Stimulated activated CD8-positive, alpha-beta memory T cell treated with anti-CD3 and anti-CD28 coated beads, Interleukin-7, amount 100 ng/mL, for 48 hours (primary cell): ENCODE data around the gene ATP6V0C.

ENCODE experiments used
- DNase-seq, 2 donors: peaks; one replicate each; pipeline ENCODE4 v3.0.0-alpha.2; 2020; ENCODE audit warnings: low read depth in 1 of 2; ENCODE audit errors: extremely low read depth in 1 of 2

The ATP6V0C gene

GRCh38 chr16:2513405-2514332 lies at the start of gene ATP6V0C:
TSS of gene ATP6V0C (plus strand) at chr16:2513952. CDS start at chr16:2514104, 152 bp downstream.
- peak; percentile 72 to 78 for DNase-seq

DNA sequence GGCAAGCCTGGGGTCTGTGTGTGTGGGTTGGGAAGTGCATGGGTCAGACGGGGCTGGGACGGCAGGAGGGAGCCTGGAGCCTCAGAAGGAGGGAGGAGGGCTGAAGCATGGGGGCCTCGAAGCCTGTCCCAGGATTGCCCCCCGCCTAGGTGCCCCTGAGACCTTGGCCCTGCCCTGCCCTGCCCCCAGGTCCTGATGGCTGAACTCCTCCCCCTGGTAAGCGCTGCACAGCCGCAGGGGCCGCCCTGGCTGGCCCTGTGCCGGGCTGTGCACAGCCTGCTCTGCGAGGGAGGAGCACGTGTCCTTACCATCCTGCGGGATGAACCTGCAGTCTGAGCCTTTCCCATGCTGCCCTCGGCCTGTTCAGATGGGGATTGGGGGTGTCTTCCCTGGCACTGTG lies 49.4 kb upstream of the ATP6V0C start:
- no peak for DNase-seq

DNA sequence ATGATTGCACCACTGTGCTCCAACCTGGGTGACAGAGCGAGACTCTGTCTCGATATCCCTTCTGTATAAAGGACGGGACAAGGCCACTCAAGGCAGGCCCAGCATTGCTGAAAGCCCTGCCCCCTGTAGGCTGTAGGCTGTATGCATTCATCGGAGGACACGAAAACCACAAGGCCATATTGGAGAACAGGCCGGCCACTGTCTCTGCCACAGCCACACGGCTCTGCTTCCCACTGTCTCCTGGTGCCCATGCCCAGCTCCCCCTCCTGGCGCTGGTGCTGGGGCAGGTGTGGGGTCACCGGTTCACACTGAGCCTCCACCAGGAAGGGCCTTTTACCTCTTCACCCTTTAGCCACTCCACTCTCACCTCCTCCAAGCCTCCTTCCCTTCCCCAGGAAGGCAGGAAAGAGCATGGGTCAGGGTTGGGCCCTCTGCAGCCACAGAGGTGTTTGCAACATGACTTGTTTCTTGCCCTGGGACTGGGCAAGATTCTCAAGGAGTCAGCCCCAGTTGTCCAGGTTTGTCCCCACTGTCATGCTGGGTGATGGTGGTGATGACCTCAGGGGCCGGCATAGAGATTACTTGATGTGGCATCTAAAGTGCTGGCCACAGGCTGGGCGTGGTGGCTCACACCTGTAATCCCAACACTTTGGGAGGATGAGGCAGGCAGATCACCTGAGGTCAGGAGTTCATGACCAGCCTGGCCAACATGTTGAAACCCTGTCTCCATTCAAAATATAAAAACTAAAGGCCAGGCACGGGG lies 47.9 kb upstream of the ATP6V0C start:
- DNase-seq = no peak

DNA sequence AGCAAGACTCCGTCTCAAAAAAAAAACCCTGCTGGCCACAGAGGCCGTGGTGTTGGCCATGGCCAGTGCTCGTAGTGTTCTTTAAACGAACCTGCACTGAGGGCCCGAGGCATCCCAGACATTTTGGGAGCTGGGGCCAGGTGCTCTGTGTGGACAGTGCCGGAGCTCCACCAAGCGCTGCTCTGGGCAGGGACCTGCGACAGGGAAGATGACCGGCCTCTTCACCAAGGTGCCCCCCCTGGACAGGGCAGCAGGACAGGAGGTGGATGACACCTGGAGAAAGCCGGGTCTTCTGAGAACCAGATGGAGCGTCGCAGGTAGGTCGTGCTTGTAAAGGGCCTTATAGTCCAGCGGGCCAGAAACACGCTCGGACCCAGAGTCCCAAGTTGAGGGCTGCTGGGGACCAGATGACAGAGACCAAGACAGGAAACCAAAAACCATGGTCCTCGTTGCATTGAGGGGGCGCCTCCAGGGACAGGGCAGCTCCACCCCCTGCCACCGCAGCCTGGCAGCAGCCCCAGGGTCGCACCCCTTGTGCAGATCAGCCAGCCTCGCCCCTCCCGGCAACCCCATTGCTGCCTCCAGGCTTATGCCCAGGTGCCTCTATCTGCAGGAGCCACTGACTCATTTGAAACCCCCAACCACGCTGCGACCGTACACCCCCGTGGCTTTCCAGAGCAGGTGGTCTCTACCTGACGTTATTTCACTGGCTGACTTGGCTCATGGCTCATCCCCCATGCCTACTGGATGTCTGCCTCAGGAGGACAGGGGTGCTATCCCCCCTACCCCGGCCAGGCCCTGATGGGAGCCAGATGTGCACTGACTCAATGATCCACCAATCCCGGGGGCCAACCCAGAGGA lies 46.9 kb upstream of the ATP6V0C start:
- DNase-seq = no peak

DNA sequence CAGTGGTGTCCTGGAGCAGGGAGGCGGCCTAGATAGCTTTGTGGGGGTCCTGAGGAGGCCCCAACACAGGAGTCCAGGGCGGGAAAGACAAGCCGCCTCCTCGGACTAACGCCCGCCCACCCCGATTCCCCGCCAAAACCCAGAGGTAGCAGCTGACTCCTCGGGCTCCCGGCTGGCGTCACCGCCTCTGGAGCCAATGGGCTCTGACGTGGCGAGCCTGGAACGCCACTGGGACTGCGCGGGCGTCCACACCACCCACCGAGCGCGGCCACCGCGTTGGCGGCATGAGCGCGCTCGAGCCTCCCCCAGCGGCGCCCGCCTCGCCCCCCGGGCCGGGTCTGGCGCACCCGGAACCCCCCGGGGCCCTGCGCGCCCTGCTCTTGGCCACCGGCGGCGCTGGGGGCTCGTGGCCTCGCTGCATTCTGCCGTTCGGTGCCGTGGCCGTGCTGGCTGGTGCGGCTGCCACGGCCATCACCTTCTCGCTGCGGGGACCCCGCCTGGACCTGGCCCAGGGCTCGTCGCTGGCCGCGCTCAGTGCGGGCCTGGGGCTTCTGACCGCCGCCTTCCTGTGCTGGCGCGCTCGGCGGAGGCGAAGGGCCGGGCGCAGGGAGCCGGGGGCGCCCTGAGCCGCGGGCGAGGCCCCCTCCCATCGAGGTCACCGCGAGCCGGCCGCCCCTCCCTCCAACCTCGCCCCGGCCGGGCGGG lies 46.1 kb upstream of the ATP6V0C start:
- no peak for DNase-seq

- DNase-seq = no peak
Observed at GRCh38 chr16:2468233-2468724, 45.5 kb upstream of the ATP6V0C start.

GRCh38 chr16:2468725-2469398 lies 44.9 kb upstream of the ATP6V0C start:
- DNase-seq = no peak

DNA sequence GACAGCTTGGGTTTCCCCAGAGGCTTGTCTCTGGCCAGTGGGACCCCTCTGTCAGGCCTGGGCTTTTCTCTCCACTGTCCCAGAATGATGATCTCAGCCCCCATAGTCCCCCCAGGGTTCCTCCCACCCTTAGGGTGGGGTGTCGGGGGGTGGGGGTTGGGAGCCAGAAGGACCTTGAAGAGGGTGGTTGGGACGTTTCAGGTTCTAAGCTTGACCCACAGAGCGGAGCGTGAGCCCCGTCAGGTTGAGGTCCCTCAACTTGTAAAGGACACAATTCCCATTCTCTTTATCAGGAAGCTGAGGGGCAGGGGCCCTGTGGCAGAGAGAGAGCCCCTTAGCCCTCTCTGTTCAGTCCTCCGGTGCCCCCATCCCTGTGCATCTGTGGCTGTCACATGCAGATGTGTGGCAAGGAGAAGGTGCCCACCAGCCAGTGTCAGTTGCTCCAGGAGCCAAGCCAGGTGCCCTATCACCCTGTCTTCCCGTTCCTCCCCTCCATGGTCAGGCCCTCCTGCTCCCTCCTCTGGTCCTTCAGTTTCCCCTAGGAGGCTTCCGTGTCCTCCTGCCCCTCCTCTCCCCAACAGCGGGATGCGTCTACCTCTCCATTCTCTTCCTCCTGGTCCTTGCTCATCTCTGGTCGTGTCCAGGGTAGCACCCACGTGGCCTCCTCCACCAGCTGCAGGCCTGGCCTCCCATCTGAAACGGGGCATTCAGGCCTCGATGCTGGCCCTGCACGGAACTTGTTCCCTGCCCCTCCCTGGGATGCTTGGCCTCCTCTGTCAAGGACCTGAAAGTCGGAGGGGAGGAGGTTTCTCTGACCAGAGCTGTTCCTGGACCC lies 44.1 kb upstream of the ATP6V0C start:
- DNase-seq = no peak

GRCh38 chr16:2470234-2470601 lies 43.5 kb upstream of the ATP6V0C start:
- DNase-seq = no peak

DNA sequence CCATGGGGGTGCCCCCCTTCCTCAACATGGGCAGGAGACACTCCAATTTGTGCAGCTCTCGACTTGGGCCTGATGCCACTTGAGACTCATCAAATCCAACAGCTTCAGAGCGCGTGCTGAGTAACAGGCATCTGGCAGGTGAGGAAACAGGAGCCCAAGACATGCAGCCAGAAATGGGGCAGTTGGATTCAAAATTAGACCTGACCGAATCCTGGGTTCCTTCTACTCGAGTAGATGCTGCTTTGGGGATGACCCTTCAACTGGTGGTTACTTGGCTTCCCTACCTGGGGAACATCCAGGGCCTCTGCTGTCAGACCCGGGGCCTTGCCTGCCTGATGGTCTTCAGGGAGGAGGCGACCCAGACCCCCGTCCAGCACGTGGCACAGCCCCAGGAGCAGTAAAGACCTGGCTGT lies 43.1 kb upstream of the ATP6V0C start:
- DNase-seq = no peak

DNA sequence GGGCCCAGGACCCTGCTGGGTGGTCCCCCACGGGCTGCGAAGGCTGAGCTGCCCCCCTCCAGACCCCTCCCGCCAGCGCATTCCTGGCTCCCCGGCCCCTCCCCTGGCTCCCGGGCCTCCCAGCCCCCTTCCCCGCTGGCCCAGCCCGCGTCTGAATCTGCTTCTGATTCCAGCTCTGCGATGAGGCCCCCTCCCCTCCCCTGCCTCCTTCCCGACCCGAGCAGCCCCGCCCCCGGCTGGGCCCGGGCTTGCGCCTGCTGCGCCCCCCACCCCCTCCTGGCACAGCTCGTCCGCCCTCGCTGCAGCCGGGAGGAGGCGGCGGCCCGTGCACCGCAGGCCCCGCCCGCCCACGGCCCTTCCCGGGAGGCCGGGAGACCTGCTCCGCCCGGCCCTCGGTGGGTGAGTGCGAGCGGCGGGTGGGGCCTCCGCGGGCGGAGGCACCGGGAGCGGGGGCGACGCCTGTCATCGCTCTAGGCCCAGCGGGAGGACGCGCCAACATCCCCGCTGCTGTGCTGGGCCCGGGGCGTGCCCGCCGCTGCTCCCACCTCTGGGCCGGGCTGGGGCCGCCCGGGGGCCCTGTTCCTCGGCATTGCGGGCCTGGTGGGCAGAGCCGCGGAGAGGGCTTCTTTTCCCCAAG lies 42.6 kb upstream of the ATP6V0C start, which contains the start of gene NTN3:
Gene NTN3 (plus strand): TSS at position 282 of the 637 bp plus-strand sequence. CDS start 405 bp downstream, outside the sequence.
- no peak for DNase-seq

GRCh38 chr16:2471653-2472487 lies 41.9 kb upstream of the ATP6V0C start:
- no peak for DNase-seq

GRCh38 chr16:2472488-2472864 lies 41.3 kb upstream of the ATP6V0C start:
- no peak for DNase-seq

DNA sequence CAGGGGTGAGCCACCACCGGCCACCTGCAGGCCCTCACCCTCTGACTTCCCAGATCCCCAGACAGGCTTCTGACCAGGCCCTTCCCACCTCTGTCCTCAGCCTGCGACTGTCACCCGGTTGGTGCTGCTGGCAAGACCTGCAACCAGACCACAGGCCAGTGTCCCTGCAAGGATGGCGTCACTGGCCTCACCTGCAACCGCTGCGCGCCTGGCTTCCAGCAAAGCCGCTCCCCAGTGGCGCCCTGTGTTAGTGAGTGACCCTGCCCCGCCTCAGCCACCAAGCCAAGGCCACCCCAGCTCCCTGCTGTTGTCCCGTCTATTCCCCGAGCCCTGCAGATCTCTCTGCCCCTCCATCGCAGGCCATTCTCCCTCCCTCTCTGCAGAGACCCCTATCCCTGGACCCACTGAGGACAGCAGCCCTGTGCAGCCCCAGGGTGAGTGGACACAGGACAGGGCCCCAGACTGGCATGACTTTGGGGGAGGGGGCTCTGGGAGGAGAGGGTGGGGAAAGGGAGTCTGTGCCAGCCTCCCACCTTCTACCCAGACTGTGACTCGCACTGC lies 40.8 kb upstream of the ATP6V0C start:
- no peak for DNase-seq

- DNase-seq = no peak
Observed at GRCh38 chr16:2473446-2473926, 40.3 kb upstream of the ATP6V0C start.

DNA sequence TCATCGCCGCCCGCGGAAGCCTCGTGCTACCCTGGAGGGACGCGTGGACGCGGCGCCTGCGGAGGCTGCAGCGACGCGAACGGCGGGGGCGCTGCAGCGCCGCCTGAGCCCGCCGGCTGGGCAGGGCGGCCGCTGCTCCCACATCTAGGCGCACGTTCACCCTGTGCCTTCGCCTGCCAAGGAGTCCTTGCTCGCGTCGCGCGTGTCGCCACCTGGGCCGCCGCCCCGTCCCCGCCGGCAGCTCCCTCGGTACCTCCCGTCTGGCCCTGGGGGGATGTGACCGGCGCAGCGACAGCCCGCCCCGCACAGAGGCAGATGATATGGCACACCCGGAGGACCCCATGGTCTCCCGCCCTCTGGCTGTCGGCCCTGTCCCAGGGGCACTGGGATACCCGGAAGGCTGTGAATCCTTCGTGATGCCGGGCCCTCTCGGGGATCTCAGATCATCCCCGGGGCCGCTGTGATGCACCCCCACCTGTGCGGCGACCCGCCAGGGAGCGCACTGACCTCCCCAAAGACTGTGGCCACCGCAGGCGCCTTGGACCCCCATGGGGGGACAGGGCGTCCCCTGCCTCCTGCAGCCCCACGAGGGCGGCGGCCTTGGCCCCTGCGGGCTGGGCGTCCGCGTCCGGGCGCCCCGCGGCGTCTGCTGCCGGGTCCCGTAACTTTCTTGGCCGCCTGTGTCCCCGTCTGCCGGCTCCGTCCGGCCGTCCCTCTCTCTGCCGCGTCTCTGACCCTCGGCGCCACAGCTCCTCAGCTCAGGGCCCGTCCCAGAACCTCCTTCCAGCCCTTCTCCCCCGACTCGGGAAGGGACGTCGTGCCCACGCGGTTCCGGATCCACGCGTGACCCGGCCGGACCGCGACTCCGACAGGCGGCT lies 39.5 kb upstream of the ATP6V0C start:
- no peak for DNase-seq
